Stimulated activated CD8-positive, alpha-beta memory T cell treated with anti-CD3 and anti-CD28 coated beads, Interleukin-4, amount 100 ng/mL, for 1 hour (primary cell): ENCODE measurements around the gene TXNRD3.
"Not testable (repeated sequence)": the region's sequence is repeated elsewhere in the genome, so short reads cannot be mapped to it uniquely, and the experiment has no call there.

ENCODE experiments used
- DNase-seq, 2 donors: peaks; one replicate each; pipeline ENCODE4 v3.0.0-alpha.2; 2020; ENCODE audit warnings: low read depth in 2 of 2, low spot score in 1 of 2

The TXNRD3 gene

GRCh38 chr3:126599101-126599500 is 55.8 kb downstream of the TXNRD3 start:
- no peak for DNase-seq

- not testable (repeated sequence) for DNase-seq
Measured at GRCh38 chr3:126595479-126595878, 59.4 kb downstream of the TXNRD3 start.

GRCh38 chr3:126591515-126591914 is 63.4 kb downstream of the TXNRD3 start:
- DNase-seq: not testable (repeated sequence)

GRCh38 chr3:126582311-126582710 is 72.6 kb downstream of the TXNRD3 start:
- no peak for DNase-seq

GRCh38 chr3:126581569-126581968 is 73.4 kb downstream of the TXNRD3 start:
- no peak for DNase-seq

GRCh38 chr3:126580746-126581145 is 74.2 kb downstream of the TXNRD3 start:
- no peak for DNase-seq

- no peak for DNase-seq
Measured at GRCh38 chr3:126578702-126579101, 76.2 kb downstream of the TXNRD3 start.

GRCh38 chr3:126577261-126577660 is 77.7 kb downstream of the TXNRD3 start:
- no peak for DNase-seq

GRCh38 chr3:126573492-126574117 is 81.3 kb downstream of the TXNRD3 start:
- no peak for DNase-seq

- no peak for DNase-seq
Measured at GRCh38 chr3:126571078-126571477, 83.8 kb downstream of the TXNRD3 start.

- DNase-seq: no peak
Measured at GRCh38 chr3:126570103-126570541, 84.8 kb downstream of the TXNRD3 start.

GRCh38 chr3:126569390-126569975 is 85.4 kb downstream of the TXNRD3 start:
- DNase-seq: no peak

GRCh38 chr3:126568776-126569342 is 86.1 kb downstream of the TXNRD3 start:
- no peak for DNase-seq

GRCh38 chr3:126567696-126568438 is 87.1 kb downstream of the TXNRD3 start:
- no peak for DNase-seq

GRCh38 chr3:126562737-126563276 is 92.1 kb downstream of the TXNRD3 start:
- DNase-seq: no peak

- DNase-seq: no peak
Measured at GRCh38 chr3:126558336-126559071, 96.4 kb downstream of the TXNRD3 start, which contains the start of gene C3orf22. C3orf22 (minus strand) TSS chr3:126558932; CDS start chr3:126553390, 5,542 bp downstream.

GRCh38 chr3:126557761-126558160 is 97.2 kb downstream of the TXNRD3 start:
- DNase-seq: no peak

- DNase-seq: no peak
Measured at GRCh38 chr3:126557415-126557745, 97.5 kb downstream of the TXNRD3 start.
